RWPE1 (cell line): ENCODE results near the gene NIN.
A peak's percentile ranks its signal among the peaks of the same experiment; 100 is the strongest.

Experiments
- CTCF ChIA-PET: fragments of 350-600 bp; sonication (Branson Sonifier 250); formaldehyde crosslinking; extraction: SDS; loops from one replicate; lab custom pipeline; 2021; lab: Yijun Ruan, JAX
- POLR2A ChIA-PET: fragments of 400-600 bp; formaldehyde crosslinking; extraction: SDS; loops from one replicate; lab custom pipeline; 2020; ENCODE audit warnings: antibody characterized with exemption; ENCODE audit not compliant: low non-redundant PET; lab: Yijun Ruan, JAX
- DNase-seq: peaks from one replicate; pipeline ENCODE4 v3.0.0; 2012; ENCODE audit warnings: low spot score
- H3K27ac ChIP-seq: fragments of 450-650 bp; 2 replicates; pipeline ENCODE4 v1.5.1; 2017
- CTCF ChIP-seq: fragments of 450-650 bp; conservative IDR thresholded peaks from 2 replicates; pipeline ENCODE4 v1.5.1; 2017; ENCODE audit warnings: low read depth, mild to moderate bottlenecking

NIN gene

DNA sequence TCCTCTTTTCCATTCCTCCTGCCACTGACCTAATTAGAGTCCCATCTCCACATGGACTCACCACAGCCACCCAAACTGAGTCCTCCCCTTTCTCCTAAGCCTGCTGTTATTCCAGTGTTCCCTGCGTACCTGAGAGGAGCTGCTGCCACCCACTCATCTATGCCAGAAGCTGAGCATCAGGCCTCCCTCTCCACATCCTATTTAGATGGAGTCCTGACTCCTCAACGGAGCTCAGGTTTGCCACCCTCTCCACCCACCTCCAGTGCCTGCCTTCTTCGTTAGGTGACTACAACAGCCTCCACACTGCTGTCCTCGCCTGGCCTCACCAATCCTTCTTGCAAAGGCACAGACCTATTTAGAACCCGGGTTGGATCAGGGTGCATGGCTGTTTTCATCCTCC lies 25.7 kb upstream of the NIN start:
- POLR2A ChIA-PET: no interaction called here

DNA sequence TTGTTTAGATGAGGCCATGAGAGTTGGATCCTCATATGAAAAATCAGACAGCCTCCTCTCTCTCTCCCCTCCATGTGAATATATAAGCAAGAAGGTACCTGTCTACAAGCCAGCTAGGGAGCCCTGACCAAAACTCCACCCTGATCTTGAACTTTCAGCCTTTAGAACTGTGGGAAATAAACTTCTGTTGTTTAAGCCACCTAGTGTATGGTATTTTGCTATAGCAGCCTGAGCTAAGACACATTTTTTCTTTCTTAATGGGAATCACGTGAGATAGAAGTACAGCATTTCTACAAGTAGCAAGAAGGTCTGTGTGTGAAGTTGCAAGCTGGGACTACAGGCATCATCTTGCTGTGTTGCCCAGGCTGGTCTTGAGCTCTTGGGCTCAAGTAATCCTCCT lies 24.6 kb upstream of the NIN start:
- TF ChIP-seq CTCF: no peak
- CTCF ChIA-PET: no interaction called here
- DNase-seq: no peak
- no peak overlapping the region for H3K27ac ChIP-seq
- POLR2A ChIA-PET: no interaction called here

More for the DNA sequence above, 25.7 kb upstream of the NIN start:
- DNase-seq: no peak
- CTCF ChIA-PET: interaction anchor here (0.6 kb wide), 1 partner anchor 276 kb away, joined by 3 read pairs; no protein-coding TSS in a partner anchor
- no peak overlapping the region for H3K27ac ChIP-seq
- TF ChIP-seq CTCF: no peak

- TF ChIP-seq CTCF: no peak
- ChIA-PET CTCF (interaction anchor here (0.7 kb wide), 1 partner anchor 23 kb away, joined by 6 read pairs; no protein-coding TSS in a partner anchor), POLR2A (no interaction called here)
- no peak overlapping the region for H3K27ac ChIP-seq
- DNase-seq: no peak
Observed at GRCh38 chr14:50854521-50854920, 23.6 kb upstream of the NIN start.

DNA sequence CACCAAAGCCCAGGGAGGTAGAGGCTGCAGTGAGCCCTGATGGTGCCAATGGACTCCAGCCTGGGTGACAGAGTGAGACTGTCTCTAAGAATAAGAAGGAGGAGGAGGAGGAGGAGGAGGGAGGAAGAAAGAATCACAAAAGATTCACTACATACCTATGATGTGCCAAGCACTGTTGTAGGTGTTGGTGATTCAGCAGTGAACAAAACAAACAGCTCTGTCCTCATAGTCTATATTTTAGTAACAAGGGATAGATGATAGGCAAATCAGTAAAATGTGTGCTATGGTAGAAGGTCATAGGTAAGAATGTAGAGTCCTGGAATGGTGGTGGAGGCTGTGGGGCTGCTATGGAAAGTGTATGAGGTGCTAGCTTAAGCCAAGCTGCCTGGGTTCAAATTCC lies 22.9 kb upstream of the NIN start:
- TF ChIP-seq CTCF: no peak
- no peak for DNase-seq
- ChIA-PET POLR2A (no interaction called here), CTCF (no interaction called here)
- H3K27ac ChIP-seq: no peak overlapping the region

DNA sequence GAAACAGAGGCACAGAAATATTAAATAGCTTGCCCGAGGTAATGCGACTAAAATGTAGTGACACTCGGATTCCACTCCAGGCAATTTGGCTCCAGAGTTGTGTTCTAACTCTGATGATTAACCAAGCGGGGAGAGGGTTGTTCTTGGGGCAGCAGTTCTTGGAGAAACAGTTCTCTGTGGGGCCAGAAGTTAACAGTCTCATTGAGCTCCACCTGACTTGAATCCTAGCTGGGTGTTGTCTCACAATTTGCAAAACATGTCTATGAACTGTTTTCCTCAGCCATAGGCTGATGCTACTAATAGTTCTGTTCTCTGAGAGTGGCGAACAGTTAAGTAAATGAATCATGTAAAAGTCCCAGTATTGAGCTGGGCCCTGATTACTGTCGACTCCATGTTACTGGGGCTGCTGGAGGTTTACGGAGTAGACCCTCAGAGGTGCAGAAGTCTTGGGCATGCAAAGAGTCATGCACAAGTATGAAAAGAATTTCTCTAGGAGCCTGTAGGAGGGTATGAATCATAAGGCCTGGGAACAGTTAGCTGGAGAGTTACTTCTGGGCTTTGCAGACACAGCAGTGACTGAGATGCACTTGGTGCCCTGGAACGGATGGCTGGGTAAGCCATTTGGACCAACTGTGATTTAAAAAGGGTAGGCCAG lies 15.4 kb upstream of the NIN start:
- ChIA-PET CTCF (interaction anchor here (0.8 kb wide), 1 partner anchor 100 kb away, joined by 5 read pairs; no protein-coding TSS in a partner anchor), POLR2A (no interaction called here)
- no peak for TF ChIP-seq CTCF
- H3K27ac ChIP-seq: no peak overlapping the region
- peak; percentile 43 for DNase-seq

DNA sequence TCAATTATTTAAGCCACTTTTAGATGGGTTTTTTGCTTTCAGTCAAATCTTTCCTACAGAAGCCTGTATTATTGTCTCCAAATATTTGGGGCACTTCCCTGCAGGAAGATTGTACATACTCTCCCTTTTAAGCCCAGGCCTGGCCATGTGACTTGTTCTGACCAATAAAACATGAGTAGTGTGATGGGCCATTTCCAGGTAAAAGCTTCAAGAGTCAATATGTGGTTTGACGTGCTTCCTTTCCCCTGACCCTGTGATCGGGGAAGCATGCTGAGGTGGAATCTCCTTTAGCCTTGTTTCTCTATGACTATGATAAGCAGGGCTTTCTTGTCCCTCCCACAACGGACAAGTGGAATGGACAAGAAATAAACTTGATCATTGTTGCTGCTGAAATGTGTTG lies 14.2 kb upstream of the NIN start:
- TF ChIP-seq CTCF: no peak
- CTCF ChIA-PET: no interaction called here
- DNase-seq: no peak
- POLR2A ChIA-PET: no interaction called here
- no peak overlapping the region for H3K27ac ChIP-seq
